Activated CD4-positive, alpha-beta T cell treated with anti-CD3 and anti-CD28 coated beads, Interleukin-2, Interleukin-6, amounts not matched to agents 100 ng/mL and 50 ng/mL, durations not matched to agents 16 hours and 8 hours (primary cell): ENCODE measurements around the gene MRPS35.

Experiments
- DNase-seq: peaks from one replicate; pipeline ENCODE4 v3.0.0-alpha.2; 2020

MRPS35 gene

DNA sequence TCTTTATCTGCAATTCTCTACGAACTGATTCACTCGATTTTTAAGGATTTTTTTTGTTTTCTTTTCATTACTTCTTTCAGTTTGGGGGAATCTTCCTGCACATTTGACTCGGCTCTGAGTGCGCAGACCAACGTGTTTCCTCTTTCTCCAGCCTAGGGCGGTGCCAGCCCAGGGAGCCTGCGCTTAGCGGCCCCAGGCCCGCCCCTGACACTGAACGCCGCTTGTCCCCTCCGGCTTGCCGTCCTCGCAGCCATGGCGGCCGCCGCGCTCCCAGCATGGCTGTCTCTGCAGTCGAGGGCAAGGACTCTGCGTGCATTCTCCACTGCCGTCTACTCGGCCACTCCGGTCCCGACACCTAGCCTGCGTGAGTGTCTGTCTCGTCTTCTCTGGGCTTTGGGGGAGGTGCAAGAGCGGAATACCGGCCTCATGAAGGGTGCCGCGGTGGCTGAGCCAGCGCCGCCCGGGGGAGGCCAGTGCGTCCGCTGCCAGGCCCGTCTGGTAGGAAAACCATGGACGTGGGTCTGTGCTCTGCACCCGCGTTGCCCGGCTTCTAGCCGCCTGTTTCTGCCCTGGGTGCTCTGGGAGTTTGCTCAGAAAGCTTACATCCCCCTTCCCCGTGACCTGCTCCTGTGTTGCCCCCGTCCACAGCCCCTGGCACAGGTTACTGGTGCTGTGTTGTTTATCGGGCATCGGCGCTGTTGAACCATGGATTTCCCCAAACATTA, at the start of gene MRPS35:
MRPS35 (plus strand) TSS at position 241 of the 725 bp plus-strand sequence; CDS start at position 253, 12 bp downstream.
- peak; percentile 95 for DNase-seq

DNA sequence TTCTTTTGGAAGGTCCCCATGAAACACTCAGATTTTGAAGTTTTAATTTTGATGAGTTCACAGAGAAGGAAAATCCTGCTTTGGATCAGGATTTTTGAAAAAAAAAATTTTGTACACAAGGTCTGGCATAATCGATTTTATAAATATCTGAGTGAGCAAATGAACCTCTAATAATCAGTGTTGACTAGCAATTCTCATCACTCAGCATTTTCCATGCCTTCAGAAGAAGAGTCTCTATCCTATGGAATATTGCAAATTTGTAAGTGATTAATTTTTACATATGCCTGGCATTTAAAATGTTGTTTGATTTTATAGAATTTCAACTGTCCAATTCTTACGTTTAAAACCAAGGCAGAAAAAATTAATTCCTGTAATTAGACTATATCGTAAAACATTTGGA, 44.9 kb upstream of the MRPS35 start:
- no peak for DNase-seq

DNA sequence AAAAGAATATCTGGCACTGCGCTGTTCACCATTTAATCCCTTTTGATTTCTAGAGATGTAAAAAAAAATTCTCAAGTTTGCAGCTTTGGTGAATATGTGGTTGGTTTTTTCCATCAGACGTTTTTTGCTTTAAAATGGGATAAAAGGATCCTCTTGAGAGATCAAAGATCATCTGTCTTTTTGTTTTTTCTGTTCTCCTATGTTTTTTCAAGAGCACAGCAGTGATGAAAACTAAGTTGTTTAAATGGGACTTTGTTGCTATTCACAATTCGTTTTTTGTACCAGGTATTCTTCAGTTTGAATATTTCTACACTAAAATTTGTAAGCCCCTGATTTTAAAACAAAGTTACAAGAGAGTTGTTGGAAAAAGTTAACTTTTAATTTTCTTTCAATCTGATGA, 44.1 kb upstream of the MRPS35 start:
- no peak for DNase-seq

DNA sequence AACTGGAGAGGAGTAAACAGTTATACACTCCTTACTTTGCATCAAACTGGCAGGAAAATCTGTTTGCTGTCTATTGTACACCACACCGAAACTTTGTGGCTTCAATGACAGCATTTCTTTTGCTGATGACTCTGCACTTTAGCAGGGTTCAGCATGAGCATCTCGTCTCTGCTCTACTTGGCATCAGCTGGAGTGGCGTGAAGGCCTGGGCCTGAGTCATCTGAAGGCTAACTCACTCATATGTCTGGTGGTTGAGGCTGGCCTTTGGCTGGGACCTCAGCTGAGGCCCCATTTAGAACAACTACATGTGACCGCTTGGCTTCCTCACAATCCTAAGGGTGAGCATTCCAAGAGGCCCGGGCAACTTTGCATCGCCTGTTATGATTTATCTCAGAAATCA, 43.1 kb upstream of the MRPS35 start:
- peak; percentile 67 for DNase-seq

DNA sequence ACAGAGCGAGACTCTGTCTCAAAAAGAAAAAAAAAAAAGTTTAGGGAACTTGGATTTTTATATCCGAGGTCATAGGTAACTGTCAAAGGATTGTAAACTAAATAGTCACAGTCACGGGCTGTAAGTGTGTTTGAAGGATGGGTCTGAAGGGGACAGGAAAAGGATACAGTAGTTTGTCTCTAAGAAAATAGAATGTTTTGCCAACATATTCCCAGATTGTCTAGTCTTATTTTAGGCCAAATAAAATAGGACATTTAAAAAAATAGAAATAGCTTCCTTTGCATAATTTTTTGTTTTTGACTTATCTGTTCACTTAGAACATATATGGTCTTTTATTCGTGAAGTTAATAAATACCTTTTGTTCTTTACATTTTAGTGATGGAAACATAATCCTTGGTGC, 38.6 kb upstream of the MRPS35 start:
- no peak for DNase-seq

DNA sequence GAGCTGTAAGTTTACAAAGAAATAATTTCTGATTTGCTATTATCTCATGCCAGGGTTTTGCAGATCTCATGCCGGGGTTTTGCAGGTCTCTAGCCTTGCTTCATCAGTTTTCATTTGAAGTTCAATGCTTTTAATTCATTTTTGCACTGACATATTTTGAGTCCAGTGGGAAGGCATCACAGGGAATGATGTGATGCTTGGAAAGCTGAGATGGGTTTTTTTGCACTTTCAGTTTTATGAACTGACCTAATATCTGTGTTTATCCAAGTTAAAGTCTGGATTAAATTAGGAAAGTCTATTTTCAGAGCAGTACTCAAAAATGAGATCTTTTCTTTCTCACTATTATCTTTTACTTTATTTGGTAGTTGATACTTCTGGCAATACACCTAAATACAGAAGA, 38.0 kb upstream of the MRPS35 start:
- DNase-seq, result no peak

DNA sequence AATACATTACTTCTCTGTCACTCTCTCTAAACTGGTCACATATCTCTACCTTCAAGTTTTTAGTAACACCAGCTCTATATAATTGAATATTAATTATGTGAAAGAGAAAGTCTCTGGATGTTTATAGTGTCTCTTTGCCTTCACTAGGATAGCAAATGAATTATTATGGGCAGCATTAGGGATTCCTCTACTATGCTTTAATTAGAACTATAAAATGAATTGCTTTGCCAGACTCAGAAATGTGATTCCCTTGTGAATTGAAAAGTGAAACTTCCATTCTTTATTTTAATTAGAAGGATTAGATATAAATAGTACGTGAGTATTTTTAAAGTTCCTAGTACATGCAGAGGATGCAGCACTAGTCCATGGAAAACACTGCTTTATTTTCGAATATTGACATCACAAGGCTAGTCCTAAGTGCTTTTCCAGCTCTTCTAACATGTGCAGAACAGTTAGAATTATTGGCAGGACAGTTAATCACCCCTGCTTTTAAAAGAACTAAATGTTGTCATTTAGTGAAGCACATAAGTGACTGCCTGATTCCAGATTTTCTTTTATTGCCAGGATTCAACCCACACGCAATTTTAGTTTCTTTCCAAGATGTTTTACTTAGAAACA, 37.4 kb upstream of the MRPS35 start:
- no peak for DNase-seq

DNA sequence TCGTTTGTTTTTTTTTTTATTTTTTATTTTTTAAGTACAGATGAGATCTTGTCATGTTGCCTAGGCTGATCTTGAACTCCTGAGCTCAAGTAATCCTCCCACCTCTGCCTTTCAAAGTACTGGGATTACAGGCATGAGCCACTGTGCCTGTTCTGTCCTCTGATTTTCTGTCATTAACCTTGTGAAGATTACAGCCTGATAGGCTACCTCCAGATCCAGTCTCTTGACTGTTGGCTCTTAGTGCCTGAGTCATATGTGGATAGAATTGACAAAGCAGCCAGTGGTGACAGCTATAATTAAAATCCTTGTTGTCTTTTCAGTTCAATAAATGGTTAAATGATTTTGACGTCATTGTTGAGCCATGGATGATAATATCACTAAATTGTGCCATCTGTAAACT, 35.6 kb upstream of the MRPS35 start:
- DNase-seq, result no peak

DNA sequence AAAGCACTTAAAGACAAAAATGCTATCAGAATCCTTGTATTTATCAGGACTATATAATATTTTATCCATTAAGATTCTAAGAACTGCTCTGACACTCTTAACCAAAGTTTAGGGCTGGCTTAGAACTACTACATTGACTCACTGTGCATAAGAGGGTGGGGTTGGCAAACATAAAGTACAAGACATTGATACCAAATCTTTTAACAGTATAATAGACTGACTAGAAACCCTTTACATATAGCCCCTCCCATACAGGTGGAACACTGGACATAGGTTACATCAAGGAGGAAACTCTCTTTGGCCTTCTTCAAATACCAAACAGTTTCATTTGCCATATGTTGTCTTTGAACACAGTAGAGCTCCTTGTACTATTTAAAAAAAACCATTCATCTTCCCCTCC, 30.0 kb upstream of the MRPS35 start:
- no peak for DNase-seq

DNA sequence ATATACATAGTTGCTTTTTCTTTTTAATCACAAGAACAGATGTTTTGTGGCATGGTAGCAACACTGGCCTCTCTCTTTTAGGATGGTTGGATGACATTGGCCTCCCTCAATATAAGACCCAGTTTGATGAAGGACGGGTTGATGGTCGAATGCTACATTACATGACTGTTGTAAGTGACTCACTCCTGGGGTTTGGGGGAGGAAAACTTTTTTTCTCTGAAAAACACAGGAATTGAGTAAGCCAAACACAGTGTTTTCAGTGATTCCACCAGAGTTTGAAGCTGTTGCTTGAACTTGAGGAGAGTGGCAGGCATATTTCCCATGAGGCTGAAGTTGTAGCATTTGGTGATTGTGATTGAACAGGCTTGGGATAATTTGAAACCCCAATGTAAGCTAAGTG, 28.1 kb upstream of the MRPS35 start:
- no peak for DNase-seq

DNA sequence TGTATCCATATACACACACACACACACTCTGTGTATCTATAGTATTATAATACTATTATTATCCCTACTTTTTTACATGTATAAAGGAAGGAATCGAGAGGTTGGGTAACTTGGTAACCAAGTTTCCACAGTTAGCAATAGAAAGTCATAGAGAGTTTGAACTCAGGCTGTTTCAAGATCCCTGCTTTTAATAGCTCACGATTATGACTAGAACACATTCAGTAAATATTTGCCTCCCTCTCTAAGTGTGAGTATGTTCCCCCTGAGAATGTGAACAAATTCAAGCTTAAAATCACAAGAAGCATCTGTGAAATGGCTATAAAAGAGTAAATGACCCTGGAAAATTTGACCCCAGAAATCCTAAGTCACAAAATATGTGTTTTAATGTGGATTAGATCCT, 25.4 kb upstream of the MRPS35 start:
- no peak for DNase-seq

DNA sequence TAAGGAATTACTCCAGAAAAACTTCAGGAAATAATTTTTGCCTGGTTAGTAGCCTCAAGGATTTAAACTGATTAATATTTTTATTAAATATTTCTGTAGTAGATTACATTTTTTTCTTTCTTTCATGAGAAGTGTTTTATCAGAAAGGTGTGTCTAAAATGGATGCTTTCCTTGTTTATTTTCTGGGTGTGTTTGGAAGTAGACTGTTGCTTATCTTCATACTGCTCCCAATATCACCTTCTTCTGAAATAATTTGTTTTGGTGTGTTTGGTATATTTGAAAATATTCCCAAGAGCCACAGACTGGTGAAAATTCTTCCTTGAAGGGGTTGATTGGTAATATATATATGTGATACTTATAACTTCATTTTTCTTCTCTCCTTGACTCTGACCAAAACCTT, 24.5 kb upstream of the MRPS35 start:
- DNase-seq, result no peak

DNA sequence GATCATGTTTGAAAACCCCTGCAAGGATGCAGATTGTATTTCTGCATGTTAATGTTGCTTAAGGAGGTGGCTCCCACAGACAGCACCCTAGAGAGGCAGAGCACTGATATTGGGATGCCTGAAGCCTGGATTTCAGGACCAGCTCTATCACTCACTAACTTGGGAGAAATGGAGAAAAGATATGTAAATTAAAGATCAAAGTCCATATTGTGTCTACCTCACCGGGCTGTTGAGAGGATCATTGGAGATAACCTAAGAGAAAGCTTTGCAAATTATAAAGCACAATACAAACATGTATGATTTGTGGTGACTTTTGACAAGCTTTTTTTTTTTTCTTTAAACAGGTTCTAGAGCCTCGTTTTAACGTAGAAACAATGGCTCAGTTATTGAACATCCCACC, 22.0 kb upstream of the MRPS35 start:
- no peak for DNase-seq

DNA sequence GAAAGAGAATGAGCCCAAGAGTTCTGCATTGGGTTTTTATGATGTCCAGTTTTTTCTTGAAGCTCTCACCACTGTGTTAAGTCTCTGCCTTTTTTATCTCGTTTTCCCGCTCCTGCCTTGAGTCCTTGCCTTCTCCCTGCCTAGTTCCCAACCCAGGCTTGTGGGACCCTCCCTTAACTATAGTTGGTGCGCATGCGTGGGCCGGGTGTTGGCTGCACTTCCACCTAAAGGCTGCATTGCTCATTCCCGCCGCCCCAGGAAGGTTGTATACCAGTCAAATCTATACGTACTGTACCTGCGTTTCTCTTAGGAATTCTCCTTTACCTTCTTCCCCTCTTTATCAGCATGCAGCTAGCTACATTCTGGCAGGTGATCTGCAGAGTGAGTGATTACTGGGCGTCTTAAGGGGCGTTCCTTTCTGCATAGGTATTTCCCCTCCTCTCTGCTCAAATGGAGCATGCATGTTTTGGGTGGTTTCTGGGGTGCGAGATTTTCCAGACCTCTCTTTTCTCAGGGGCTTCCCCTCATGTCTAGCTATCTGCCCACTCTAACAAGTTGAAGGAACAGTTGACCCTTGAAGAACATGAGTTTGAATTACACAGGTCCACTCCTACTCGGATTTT, 21.0 kb upstream of the MRPS35 start:
- no peak for DNase-seq

DNA sequence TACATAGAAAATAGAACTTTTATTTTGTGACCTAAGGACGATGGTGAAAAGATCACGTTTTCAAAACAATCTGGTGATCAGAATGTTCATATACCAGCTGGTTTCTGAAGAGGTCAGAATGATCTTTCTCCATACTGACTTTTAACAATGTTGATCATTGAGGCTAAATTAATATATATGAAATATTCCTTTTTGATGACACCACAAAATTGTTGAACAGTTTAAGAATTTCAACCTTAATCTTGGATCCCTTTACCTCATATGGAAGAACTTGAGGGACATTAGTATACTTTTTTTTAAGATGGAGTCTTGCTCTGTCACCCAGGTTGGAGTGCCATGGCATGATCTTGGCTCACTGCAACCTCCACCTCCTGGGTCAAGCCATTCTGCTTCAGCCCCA, 17.2 kb upstream of the MRPS35 start:
- DNase-seq, result no peak

DNA sequence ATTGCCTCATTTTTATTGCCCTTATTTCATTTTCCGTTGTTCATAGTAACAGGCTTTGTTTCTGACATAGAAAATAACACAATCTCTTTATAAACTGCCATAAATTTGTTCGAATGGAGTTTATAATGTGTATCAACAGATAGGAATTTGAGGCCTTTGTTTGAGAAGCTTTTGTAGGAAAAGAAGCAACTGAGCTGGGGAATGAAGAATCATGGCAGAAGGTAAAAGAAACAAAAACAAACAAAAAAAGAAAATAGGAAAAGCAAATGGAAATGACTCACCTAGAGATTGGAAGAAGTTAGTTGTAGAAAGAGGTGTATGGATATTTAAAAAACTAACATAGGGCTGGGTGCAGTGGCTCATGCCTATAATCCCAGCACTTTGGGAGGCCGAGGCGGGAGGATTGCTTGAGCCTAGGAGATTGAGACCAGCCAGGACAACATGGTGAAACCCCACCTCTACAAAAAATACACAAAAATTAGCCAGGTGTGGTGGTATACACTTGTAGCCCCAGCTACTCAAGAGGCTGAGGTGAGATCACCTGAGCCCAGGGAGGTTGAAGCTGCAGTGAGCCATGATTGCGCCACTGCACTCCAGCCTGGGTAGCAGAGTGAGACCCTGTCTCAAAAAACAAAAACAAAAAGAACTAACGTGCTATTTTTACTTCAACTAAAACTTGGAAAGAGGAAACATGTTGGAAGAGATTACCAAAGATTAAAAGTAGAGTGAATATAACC, 14.9 kb upstream of the MRPS35 start:
- DNase-seq, result no peak

DNA sequence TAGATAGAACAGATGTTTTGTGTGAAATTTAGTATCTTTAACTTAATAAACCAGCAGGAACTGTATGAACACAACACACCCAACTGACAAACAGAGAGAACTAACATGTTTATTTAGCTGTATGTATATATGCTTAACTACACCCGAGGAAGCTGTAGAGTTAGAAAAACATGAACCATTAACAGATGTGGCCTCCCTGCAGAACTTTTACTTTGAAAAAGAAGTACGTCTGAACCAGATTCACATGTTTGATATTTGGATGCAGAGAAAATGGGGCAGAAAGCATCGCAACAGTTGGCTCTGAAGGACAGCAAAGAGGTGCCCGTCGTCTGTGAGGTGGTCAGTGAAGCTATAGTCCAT, 14.4 kb upstream of the MRPS35 start, which contains the start of gene REP15:
REP15 (plus strand) TSS at position 155 of the 360 bp plus-strand sequence; CDS start at position 271, 116 bp downstream.
- DNase-seq, result no peak

DNA sequence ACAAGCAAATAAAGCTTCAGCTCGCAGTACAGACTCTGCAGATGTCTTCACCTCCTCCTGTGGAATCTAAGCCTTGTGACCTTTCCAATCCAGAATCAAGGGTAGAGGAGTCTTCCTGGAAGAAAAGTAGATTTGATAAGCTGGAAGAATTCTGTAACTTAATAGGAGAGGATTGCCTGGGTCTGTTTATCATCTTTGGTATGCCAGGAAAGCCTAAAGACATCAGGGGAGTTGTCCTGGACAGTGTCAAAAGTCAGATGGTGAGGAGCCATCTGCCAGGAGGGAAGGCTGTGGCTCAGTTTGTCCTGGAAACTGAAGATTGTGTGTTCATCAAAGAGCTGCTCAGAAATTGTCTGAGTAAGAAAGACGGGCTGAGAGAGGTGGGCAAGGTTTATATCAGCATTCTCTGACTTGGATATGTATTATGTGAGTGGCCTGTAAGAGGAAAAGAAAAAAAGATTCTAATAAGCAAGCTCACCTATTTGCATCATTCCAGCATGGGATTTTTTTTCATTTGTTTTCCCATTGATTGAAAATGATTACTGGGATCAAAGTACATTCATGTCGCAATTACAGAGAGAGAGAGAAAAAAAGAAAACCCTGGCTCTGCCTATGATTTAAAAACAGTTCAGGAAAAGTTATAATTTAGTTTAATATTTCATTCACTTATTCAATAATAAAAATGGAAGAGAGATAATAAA, 13.6 kb upstream of the MRPS35 start:
- DNase-seq, result no peak

DNA sequence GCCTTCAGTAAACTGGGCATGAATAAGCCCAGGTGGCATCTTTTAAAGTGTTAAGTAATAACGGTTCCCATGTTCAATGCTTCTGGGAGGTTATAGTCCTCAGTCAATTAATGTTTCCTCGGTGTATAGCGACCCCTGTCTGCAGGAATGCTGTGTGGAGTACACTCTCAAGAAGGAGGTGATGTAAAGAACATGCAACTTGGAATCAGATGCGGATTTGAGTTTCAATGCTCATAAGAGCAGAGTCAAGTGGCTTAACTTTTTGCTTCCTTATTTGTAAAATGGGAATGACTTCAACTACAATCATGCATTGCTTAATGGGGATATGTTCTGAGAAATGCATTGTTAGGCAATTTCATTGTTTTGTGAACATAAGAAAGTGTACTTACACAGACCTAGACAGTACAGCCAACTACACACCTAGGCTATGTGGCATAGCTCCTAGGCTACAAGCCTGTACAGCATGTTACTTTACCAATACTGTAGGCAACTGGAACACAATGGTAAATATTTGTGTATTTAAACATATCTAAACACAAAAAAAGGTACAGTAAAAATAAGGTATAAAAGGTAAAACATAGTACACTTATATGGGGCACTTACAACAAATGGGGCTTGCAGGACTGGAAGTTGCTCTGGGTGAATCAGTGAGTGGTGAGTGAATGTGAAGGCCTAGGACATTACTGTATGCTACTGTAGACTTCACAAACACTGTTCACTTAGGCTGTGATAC, 6.7 kb upstream of the MRPS35 start:
- DNase-seq, result peak; percentile 86

DNA sequence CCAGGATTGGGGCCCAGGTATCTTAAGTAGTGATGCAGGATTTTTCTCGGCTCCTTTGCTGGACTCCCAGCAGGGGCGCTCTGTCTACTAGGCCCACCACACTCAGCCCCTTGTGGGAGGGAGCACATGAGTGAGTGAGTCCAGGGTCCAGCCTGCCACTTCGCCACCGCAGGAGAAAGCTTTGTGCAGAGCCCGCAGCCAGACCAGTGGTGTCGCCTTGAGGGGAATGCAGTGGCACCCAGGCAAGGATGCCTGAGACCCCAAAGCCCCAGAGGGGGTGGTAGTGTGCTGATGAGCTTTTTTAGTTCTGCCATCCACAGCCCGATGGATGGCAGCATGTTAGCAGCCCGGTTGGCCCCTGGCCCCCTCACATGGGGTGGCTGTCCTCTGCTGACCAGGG, 5.4 kb upstream of the MRPS35 start:
- no peak for DNase-seq

DNA sequence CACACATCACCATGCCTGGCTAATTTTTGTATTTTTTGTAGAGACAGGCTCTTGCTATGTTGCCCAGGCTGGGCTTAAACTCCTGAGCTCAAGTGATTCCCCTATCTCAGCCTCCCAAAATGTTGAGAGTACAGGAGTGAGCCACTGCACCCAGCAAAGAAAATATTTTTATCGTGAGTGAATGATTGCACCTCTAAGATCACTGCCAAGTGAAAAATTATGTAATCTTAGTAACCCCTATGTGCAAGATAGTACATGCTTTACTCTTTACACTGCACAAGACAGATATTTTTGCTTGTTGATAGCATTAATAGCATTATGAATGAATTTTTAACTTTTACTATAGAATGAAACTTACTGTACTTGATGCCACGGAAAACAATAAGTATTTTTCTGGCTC, 3.4 kb upstream of the MRPS35 start:
- DNase-seq, result no peak

DNA sequence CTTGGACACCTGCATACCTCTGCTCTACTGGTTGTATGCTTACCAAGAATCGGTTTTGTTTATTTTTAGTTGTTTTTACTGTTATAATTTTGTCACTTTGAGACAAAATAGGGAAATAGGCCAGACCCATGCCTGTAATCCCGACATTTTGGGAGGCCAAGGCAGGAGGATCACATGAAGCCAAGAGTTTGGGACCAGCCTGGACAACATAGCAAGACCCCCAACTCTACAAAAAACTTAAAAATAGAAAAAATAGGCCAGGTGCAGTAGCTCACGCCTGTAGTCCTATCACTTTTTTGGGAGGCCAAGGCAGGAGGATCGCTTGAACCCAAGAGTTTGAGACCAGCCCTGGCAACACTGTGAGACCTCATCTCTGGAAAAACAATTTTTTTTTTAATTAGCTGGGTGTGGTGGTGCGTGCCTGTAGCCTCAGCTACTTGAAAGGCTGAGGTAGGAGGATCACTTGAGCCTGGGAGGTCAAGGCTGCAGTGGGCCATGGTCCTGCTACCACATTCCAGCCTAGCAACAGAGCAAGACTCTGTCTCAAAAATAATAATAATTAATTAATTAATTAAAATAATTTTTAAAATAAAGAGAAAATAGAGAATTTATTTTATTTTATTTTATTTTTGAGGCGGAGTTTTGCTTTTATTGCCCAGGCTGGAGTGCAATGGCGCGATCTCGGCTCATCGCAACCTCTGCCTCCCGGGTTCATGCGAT, 1.3 kb upstream of the MRPS35 start:
- no peak for DNase-seq
